OCI-LY3 (cell line): Measurements from ENCODE around the gene PTPN13.

Experiments used
- H2AFZ ChIP-seq: fragments of 200-600, 300-600 bp; shearing (Covaris generic); 2 replicates; pipeline ENCODE4 v1.6.0; 2014; ENCODE audit warnings: antibody characterized with exemption, low read depth, low read length
- H3K27ac ChIP-seq: fragments of 200-600, 300-600 bp; sonication (generic); 2 replicates; pipeline ENCODE4 v1.5.1; 2014; ENCODE audit warnings: mild to moderate bottlenecking, low read length, moderate library complexity, mixed read lengths
- H3K27me3 ChIP-seq: fragments of 200-600, 300-600 bp; sonication (generic); 2 replicates; pipeline ENCODE4 v1.6.1; 2014; ENCODE audit warnings: low read depth, low read length, mixed read lengths
- H3K36me3 ChIP-seq: fragments of 200-600, 300-600 bp; sonication (generic); replicated peaks from 2 replicates; pipeline ENCODE3; 2014; ENCODE audit warnings: low read depth, low read length, mixed read lengths
- H3K4me1 ChIP-seq: fragments of 300-600, 200-600 bp; sonication (generic); 2 replicates; pipeline ENCODE4 v1.6.1; 2014; ENCODE audit warnings: low read length, mixed read lengths
- H3K4me2 ChIP-seq: fragments of 200-600, 300-600 bp; sonication (generic); 2 replicates; pipeline ENCODE4 v1.6.1; 2014; ENCODE audit warnings: low read length, mixed read lengths
- H3K4me3 ChIP-seq: fragments of 300-600, 200-600 bp; sonication (generic); 2 replicates; pipeline ENCODE4 v1.5.1; 2014; ENCODE audit warnings: antibody characterized with exemption, mild to moderate bottlenecking, low read length, moderate library complexity
- H3K79me2 ChIP-seq: fragments of 300-600, 200-600 bp; shearing (Covaris generic); 2 replicates; pipeline ENCODE4 v1.6.1; 2014; ENCODE audit warnings: mild to moderate bottlenecking, low read length, mixed read lengths
- H3K9ac ChIP-seq: fragments of 300-600, 200-600 bp; shearing (Covaris generic); 2 replicates; pipeline ENCODE4 v1.6.0; 2014; ENCODE audit warnings: mild to moderate bottlenecking, low read length, moderate library complexity
- H3K9me3 ChIP-seq: fragments of 200-600, 300-600 bp; shearing (Covaris generic); 2 replicates; pipeline ENCODE4 v1.6.1; 2014; ENCODE audit warnings: low read length, mixed read lengths; ENCODE audit not compliant: insufficient read depth
- H4K20me1 ChIP-seq: fragments of 200-600, 300-600 bp; sonication (generic); 2 replicates; pipeline ENCODE4 v1.6.1; 2016; ENCODE audit warnings: low read length, mixed read lengths; ENCODE audit not compliant: insufficient read depth
- CTCF ChIP-seq: fragments of 200-600, 300-600 bp; sonication (generic); IDR thresholded peaks from 2 replicates; pipeline ENCODE4 v1.5.1; 2014; ENCODE audit warnings: antibody characterized with exemption, low read length, low read depth
- EZH2phosphoT487 ChIP-seq: fragments of 200-600 bp; shearing (Covaris generic); IDR thresholded peaks from 2 replicates; pipeline ENCODE4 v1.6.1; 2018; ENCODE audit warnings: antibody characterized with exemption, mixed run types, low read depth

PTPN13 gene

DNA sequence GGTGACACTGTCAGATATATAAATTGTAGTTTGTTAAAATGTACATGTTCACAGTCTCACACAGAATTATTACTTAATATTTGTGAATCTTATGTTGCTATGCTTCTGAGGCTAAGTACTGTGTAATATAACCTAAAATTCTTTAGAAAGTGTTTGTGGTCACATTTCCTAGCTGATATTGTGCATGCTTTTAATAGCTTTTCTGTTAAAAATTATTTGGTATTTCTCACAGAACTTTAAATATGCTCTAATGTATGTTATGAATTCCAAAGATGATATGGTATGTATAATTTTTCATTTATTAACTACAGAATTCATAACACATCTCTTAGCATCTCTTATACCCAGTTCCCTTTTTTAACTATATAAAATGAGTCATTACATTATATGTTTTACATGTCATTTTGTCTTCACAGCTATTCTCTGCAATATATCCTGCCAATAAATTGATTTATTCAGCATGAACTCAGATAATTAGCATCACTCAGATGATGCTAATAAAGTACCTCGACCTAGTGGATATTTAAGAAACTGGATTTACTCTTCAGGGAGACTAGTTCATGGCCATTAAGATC, 9.3 kb downstream of the PTPN13 start:
- Histone ChIP-seq H3K27ac (no peak overlapping the region), H3K4me3 (no peak overlapping the region), H3K4me1 (peaks cover 14% of the 10 kb centered on the region), H2AFZ (no peak overlapping the region), H3K9ac (no peak overlapping the region), H4K20me1 (no peaks in the 10 kb centered on the region), H3K4me2 (peak overlapping the region; percentile 27), H3K79me2 (no peaks in the 10 kb centered on the region), H3K36me3 (no peaks in the 10 kb centered on the region), H3K27me3 (no peaks in the 10 kb centered on the region), H3K9me3 (no peaks in the 10 kb centered on the region)
- TF ChIP-seq CTCF (no peak), EZH2phosphoT487 (no peak)

DNA sequence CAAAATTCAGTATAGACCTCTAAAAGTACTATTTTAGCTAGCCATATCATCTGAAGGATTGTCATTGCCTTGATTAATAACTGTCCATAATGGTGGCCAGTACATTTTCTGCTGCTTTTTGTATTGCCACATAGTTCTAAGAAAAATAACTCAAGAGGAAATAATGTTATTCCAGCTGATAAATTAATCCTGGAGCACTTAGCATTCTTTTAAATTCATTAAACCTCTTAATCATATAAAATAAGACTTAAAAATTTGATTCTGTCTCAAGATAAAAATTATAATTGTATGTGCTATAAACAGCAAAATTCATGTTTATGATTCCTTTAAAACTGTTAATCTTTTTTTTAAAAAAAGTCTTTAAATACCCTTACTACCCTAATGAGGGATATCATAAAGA, 12.7 kb downstream of the PTPN13 start:
- TF ChIP-seq CTCF: no peak
- TF ChIP-seq EZH2phosphoT487: no peak
- H4K20me1 ChIP-seq: no peaks in the 10 kb centered on the region
- H3K4me3 ChIP-seq: no peak overlapping the region
- no peaks in the 10 kb centered on the region for H3K36me3 ChIP-seq
- H2AFZ ChIP-seq: no peak overlapping the region
- H3K27ac ChIP-seq: no peak overlapping the region
- H3K4me1 ChIP-seq: peaks cover 14% of the 10 kb centered on the region
- no peak overlapping the region for H3K4me2 ChIP-seq
- H3K9ac ChIP-seq: no peak overlapping the region
- no peaks in the 10 kb centered on the region for H3K27me3 ChIP-seq
- no peaks in the 10 kb centered on the region for H3K9me3 ChIP-seq
- H3K79me2 ChIP-seq: no peaks in the 10 kb centered on the region

- H3K9me3 ChIP-seq: no peaks in the 10 kb centered on the region
- H3K4me1 ChIP-seq: peaks cover 5% of the 10 kb centered on the region
- no peaks in the 10 kb centered on the region for H3K27me3 ChIP-seq
- no peak overlapping the region for H3K4me2 ChIP-seq
- no peak overlapping the region for H3K27ac ChIP-seq
- no peaks in the 10 kb centered on the region for H3K36me3 ChIP-seq
- no peak for TF ChIP-seq CTCF
- TF ChIP-seq EZH2phosphoT487: no peak
- no peaks in the 10 kb centered on the region for H3K79me2 ChIP-seq
- no peak overlapping the region for H3K4me3 ChIP-seq
- no peak overlapping the region for H2AFZ ChIP-seq
- H3K9ac ChIP-seq: no peak overlapping the region
- H4K20me1 ChIP-seq: no peaks in the 10 kb centered on the region
These were observed 14.8 kb downstream of the PTPN13 start for GRCh38 chr4:86608757-86609375.

DNA sequence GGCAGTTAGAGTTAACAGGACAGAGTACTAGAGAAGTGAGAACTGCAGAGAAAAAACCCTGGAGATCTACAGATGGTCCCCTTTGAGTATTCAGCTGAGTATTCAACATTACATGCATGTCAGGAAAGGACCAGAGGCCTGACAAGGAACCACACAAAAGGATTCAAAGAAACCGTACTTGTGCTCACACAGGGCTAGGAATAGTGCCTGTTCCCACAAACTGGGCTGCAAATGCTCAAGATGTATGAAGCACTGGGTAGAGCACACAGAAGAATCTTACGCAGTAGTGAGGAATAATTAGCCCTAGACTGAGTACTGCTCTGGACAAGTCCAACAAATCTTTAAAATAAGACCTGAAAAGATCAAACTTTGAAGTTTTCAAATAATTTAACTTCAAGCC, 17.6 kb downstream of the PTPN13 start:
- H2AFZ ChIP-seq: no peak overlapping the region
- H3K79me2 ChIP-seq: no peaks in the 10 kb centered on the region
- no peaks in the 10 kb centered on the region; the same call in 1 of the 2 replicates for H3K9me3 ChIP-seq
- no peak for TF ChIP-seq CTCF
- H4K20me1 ChIP-seq: no peaks in the 10 kb centered on the region
- H3K4me3 ChIP-seq: no peak overlapping the region
- H3K4me2 ChIP-seq: no peak overlapping the region
- no peak overlapping the region for H3K9ac ChIP-seq
- peaks cover 18% of the 10 kb centered on the region for H3K4me1 ChIP-seq
- H3K27ac ChIP-seq: no peak overlapping the region
- no peaks in the 10 kb centered on the region for H3K36me3 ChIP-seq
- no peaks in the 10 kb centered on the region for H3K27me3 ChIP-seq
